Liver (tissue), 9 donors: Measurements from ENCODE around the gene GMEB1. TPM values are rescaled to one million over a fixed set of nuclear protein-coding genes. Genes with fewer than 3 reads are reported as not detected.

Experiments
- DNase-seq: peaks from one replicate; pipeline ENCODE4 v3.0.0-alpha.2; 2017; ENCODE audit warnings: low spot score
- H3K27ac ChIP-seq, 2 donors: one replicate each; pipeline ENCODE4 v1.7.0; 2013; ENCODE audit warnings: inconsistent platforms in 2 of 2, low read length in 2 of 2, control low read depth in 1 of 2, low read depth in 1 of 2, mild to moderate bottlenecking in 1 of 2
- H3K27me3 ChIP-seq, 4 donors: one replicate each; pipeline versions ENCODE4 v1.6.1 to v1.7.0; 2013; ENCODE audit warnings: low read length in 3 of 4, inconsistent platforms in 1 of 4, mild to moderate bottlenecking in 1 of 4, moderate library complexity in 1 of 4; ENCODE audit not compliant: control insufficient read depth in 4 of 4, insufficient read depth in 4 of 4
- H3K36me3 ChIP-seq, 4 donors: one replicate each; pipeline versions ENCODE4 v1.6.1 to v1.7.0; 2013; ENCODE audit warnings: low read length in 3 of 4, mild to moderate bottlenecking in 3 of 4, low read depth in 1 of 4, moderate library complexity in 1 of 4; ENCODE audit not compliant: control insufficient read depth in 4 of 4, insufficient read depth in 3 of 4
- H3K4me1 ChIP-seq, 4 donors: one replicate each; pipeline versions ENCODE4 v1.6.1 to v1.7.0; 2013; ENCODE audit warnings: low read length in 3 of 4, mild to moderate bottlenecking in 3 of 4, moderate library complexity in 1 of 4; ENCODE audit not compliant: control insufficient read depth in 4 of 4, insufficient read depth in 4 of 4
- H3K4me3 ChIP-seq, 3 donors: one replicate each; pipeline versions ENCODE4 v1.6.1 to v1.7.0; 2013; ENCODE audit warnings: low read length in 3 of 3, control low read depth in 1 of 3, low read depth in 1 of 3, mild to moderate bottlenecking in 1 of 3
- H3K9ac ChIP-seq, 2 donors: one replicate each; pipeline ENCODE4 v1.7.0; 2013; ENCODE audit warnings: low read length in 2 of 2, mild to moderate bottlenecking in 2 of 2, moderate library complexity in 2 of 2, control low read depth in 1 of 2, low read depth in 1 of 2
- H3K9me3 ChIP-seq, 4 donors: one replicate each; pipeline versions ENCODE4 v1.6.1 to v1.7.0; 2013; ENCODE audit warnings: low read length in 3 of 4; ENCODE audit not compliant: control insufficient read depth in 4 of 4
- FOXA1 ChIP-seq: IDR thresholded peaks from 2 replicates; pipeline ENCODE4 v1.6.1; 2016; ENCODE audit warnings: antibody characterized with exemption
- GABPA ChIP-seq, 2 donors: IDR thresholded peaks in 1 of 2; conservative IDR thresholded peaks in 1 of 2; 2 replicates each; pipeline ENCODE4 v1.6.1; 2016; ENCODE audit warnings: antibody characterized with exemption in 2 of 2, mild to moderate bottlenecking in 1 of 2, moderate library complexity in 1 of 2
- HNF4G ChIP-seq: IDR thresholded peaks from 2 replicates; pipeline ENCODE4 v1.6.1; 2016; ENCODE audit warnings: antibody characterized with exemption
- JUND ChIP-seq, 2 donors: IDR thresholded peaks; 2 replicates each; pipeline ENCODE4 v1.6.1; 2016; ENCODE audit warnings: antibody characterized with exemption in 2 of 2
- NR2F2 ChIP-seq: IDR thresholded peaks from 2 replicates; pipeline ENCODE4 v1.6.1; 2016; ENCODE audit warnings: antibody characterized with exemption
- RAD21 ChIP-seq, 2 donors: IDR thresholded peaks; 2 replicates each; pipeline ENCODE4 v1.6.1; 2016; ENCODE audit warnings: antibody characterized with exemption in 2 of 2, mild to moderate bottlenecking in 2 of 2
- REST ChIP-seq: IDR thresholded peaks from 2 replicates; pipeline ENCODE4 v1.6.1; 2016; ENCODE audit warnings: antibody characterized with exemption, mild to moderate bottlenecking
- RXRA ChIP-seq, 2 donors: IDR thresholded peaks; 2 replicates each; pipeline ENCODE4 v1.6.1; 2017 to 2018; ENCODE audit warnings: antibody characterized with exemption in 2 of 2, mild to moderate bottlenecking in 1 of 2
- SP1 ChIP-seq: IDR thresholded peaks from 2 replicates; pipeline ENCODE4 v1.6.1; 2018; ENCODE audit warnings: antibody characterized with exemption, mild to moderate bottlenecking
- TAF1 ChIP-seq: conservative IDR thresholded peaks from 2 replicates; pipeline ENCODE4 v1.6.1; 2016; ENCODE audit warnings: antibody characterized with exemption, mild to moderate bottlenecking
- ZBTB33 ChIP-seq: IDR thresholded peaks from 2 replicates; pipeline ENCODE4 v1.6.1; 2016; ENCODE audit warnings: antibody characterized with exemption
- WGBS: extraction: QIAGEN DNeasy Blood & Tissue Kit; methylation state at CpG from one replicate; pipeline ENCODE4 v1.1.7; 2013; 5-methylcytosine and 5-hydroxymethylcytosine counted together
- polyA plus RNA-seq, 2 donors: library from polyadenylated mRNA; stranded (reverse) in 1 of 2; unstranded in 1 of 2; fragments of 200-250 nt in 1 of 2; fragments of >200 nt in 1 of 2; fragmentation: Nextera tagmentation in 1 of 2; extraction: Ambion mirVana in 1 of 2; gene quantifications; one replicate each; pipeline versions ENCODE4 v1.2.1 to v1.2.3, GENCODE V29; 2013 to 2015
- total RNA-seq, 2 donors: library from RNA; depleted of rRNA; stranded (reverse); fragments of >200 nt; gene quantifications; one replicate each; pipeline ENCODE4 v1.2.3, GENCODE V29; 2014
- TF ChIP-seq, protein P1 (sequence below): IDR thresholded peaks from 2 replicates; pipeline ENCODE4 v1.6.1; 2016; ENCODE audit warnings: antibody characterized with exemption
- TF ChIP-seq, protein P2 (sequence below): IDR thresholded peaks from 2 replicates; pipeline ENCODE4 v1.6.1; 2016; ENCODE audit warnings: antibody characterized with exemption
- TF ChIP-seq, protein P3 (sequence below): fragments of 150-350 bp; IDR thresholded peaks from 2 replicates; pipeline ENCODE4 v1.5.1; 2017; ENCODE audit warnings: improper control_type of control experiment, low read depth, low read length; ENCODE audit not compliant: missing input control
- donor health status: healthy.
- donor health status: healthy.
- donor health status: healthy.
- donor health status: healthy.
- donor health status: healthy.

The GMEB1 gene
- total and polyA plus RNA-seq, 4 donors, result 1.8 to 6.1 (median 3.8) TPM

DNA sequence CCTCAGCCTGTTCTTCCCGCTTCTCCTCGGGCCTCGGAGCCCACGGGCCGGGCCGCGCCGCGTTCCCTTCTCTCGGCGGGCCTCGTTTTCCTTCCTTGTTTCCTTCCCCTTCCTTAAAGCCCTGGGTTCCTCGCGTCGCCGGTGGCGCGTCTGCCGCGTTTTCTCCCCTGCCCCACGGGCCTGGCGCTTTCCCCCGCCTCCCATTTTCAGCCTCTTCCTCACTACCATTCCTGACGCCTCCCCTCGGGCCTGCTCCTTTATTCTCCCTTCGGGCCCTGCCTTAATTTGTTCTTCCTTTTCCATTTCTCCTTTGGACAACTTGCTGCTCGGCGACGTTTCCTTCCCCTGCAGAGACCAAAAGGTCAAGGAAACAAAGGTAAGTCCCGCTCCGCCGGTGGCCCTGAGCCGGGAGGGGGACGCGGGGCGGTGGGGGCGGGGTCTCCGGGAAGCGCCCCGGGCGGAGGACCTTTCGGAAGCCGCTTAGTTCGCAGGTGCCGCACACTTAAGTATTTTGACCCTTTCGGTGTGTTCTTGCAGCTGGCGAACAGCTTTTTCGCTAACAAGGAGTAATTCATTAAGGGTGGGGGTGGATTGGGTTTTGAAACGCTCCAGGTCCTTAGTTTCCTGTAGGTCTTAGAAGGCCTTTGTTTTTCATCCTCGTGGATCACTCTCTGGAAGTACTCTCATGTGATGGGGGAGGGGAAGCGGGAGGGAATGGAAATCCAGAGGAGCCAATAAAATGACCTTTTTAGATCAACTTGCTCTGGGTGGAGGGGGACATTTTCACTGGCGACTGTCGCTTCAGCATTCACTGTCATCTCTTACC is 68.9 kb downstream of the GMEB1 start:
- Histone ChIP-seq H3K4me3 (peak overlapping the region; percentile 72 to 96 (median 80)), H3K27ac (peak overlapping the region; percentile 86 to 88), H3K4me1 (peaks cover 4 to 37% (median 22%) of the 10 kb centered on the region in 4 donors), H3K9ac (peak overlapping the region; percentile 83 to 96), H3K27me3 (no peaks in the 10 kb centered on the region), H3K9me3 (no peaks in the 10 kb centered on the region), H3K36me3 (peaks cover 5 to 24% (median 17%) of the 10 kb centered on the region in 4 donors)
- TF ChIP-seq, protein P1, sequence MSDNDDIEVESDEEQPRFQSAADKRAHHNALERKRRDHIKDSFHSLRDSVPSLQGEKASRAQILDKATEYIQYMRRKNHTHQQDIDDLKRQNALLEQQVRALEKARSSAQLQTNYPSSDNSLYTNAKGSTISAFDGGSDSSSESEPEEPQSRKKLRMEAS, result no peak
- TF ChIP-seq REST (no peak), HNF4G (no peak), ZBTB33 (no peak), GABPA (IDR thresholded peaks at IDR 0.05 in 1 of 2, conservative IDR thresholded peaks at IDR 0.05 in 1 of 2) (no peak), SP1 (no peak), FOXA1 (no peak), NR2F2 (no peak), JUND (IDR thresholded peaks at IDR 0.05) (no peak), RXRA (IDR thresholded peaks at IDR 0.05) (no peak), TAF1 (no peak), RAD21 (IDR thresholded peaks at IDR 0.05) (no peak)
- TF ChIP-seq, protein P2, sequence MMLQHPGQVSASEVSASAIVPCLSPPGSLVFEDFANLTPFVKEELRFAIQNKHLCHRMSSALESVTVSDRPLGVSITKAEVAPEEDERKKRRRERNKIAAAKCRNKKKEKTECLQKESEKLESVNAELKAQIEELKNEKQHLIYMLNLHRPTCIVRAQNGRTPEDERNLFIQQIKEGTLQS, result no peak
- TF ChIP-seq, protein P3, sequence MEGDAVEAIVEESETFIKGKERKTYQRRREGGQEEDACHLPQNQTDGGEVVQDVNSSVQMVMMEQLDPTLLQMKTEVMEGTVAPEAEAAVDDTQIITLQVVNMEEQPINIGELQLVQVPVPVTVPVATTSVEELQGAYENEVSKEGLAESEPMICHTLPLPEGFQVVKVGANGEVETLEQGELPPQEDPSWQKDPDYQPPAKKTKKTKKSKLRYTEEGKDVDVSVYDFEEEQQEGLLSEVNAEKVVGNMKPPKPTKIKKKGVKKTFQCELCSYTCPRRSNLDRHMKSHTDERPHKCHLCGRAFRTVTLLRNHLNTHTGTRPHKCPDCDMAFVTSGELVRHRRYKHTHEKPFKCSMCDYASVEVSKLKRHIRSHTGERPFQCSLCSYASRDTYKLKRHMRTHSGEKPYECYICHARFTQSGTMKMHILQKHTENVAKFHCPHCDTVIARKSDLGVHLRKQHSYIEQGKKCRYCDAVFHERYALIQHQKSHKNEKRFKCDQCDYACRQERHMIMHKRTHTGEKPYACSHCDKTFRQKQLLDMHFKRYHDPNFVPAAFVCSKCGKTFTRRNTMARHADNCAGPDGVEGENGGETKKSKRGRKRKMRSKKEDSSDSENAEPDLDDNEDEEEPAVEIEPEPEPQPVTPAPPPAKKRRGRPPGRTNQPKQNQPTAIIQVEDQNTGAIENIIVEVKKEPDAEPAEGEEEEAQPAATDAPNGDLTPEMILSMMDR, result no peak
- WGBS, result under 1% methylated on average over 53 of the region's 53 CpGs
- DNase-seq, result peak; percentile 69

GRCh38 chr1:28740118-28740517 is 71.5 kb downstream of the GMEB1 start:
- DNase-seq, result no peak
- H3K9me3 ChIP-seq, result no peaks in the 10 kb centered on the region
- H3K27ac ChIP-seq, result no peak overlapping the region
- peaks cover 4 to 37% (median 22%) of the 10 kb centered on the region in 4 donors for H3K4me1 ChIP-seq
- H3K36me3 ChIP-seq, result peaks cover 20 to 49% (median 34%) of the 10 kb centered on the region in 4 donors
- TF ChIP-seq, protein P2, result no peak
- TF ChIP-seq NR2F2 (no peak), SP1 (no peak), REST (no peak)
- TF ChIP-seq, protein P3, result no peak
- TF ChIP-seq, protein P1, result no peak
- no peak overlapping the region for H3K4me3 ChIP-seq
- peak overlapping the region in 1 of 2 donors; percentile 7 for H3K9ac ChIP-seq
- no peaks in the 10 kb centered on the region for H3K27me3 ChIP-seq
